Myocyte (in vitro differentiated cells): ENCODE results near the gene SEC22A. TPM values are rescaled to one million over a fixed set of nuclear protein-coding genes. Genes with fewer than 3 reads are reported as not detected.
A peak's percentile ranks its signal among the peaks of the same experiment; 100 is the strongest.
"Not testable (repeated sequence)": the region's sequence is repeated elsewhere in the genome, so short reads cannot be mapped to it uniquely, and the experiment has no call there.

ENCODE experiments used
- DNase-seq: peaks from one replicate; pipeline ENCODE4 v3.0.0-alpha.2; 2012; ENCODE audit warnings: low read depth
- total RNA-seq: library from RNA; depleted of rRNA; stranded (reverse); fragments of >200 nt; gene quantifications from 2 replicates; pipeline ENCODE4 v1.2.3, GENCODE V29; 2014

Gene SEC22A
- total RNA-seq, 1 donor from 2014 or later, result 25.1 TPM

DNA sequence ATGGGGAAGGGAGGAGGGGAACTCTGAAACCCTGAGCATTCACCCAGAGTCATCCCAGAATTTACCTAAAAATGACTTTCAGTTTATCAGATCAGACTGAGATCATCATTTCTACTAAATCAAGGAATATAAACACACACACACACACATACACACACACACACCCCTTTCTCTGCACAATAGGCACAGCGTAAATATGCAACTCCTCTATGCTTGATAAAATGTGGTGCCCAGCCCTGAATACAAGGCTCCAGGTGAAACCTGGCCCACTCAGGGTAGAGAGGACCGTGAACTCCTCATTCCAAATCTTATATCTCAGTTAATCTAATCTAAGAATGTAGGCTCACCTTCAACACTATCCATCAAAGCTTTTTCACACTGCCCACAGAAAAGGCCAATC lies 31.8 kb upstream of the SEC22A start:
- no peak for DNase-seq

- no peak for DNase-seq
These were observed 21.0 kb upstream of the SEC22A start for GRCh38 chr3:123180791-123181190.

DNA sequence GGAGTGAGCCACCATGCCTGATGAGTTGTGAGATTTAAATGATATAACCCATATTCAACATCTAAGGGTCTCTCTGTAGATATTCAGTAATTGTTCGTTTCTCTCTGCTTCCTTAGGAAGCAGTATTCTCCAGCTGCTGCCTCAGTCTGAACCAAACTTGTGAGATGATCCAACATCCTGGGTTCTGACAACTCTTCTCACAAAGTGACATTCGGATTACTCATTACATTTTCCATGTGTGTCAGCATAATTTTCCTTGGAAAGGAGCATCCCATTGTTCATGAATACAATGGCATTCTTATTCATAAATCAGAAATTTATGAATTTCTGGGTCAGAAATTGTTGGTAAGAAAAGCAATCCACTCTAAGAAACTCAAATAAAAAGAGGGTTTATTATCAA lies 15.0 kb upstream of the SEC22A start:
- DNase-seq, result peak; percentile 9

DNA sequence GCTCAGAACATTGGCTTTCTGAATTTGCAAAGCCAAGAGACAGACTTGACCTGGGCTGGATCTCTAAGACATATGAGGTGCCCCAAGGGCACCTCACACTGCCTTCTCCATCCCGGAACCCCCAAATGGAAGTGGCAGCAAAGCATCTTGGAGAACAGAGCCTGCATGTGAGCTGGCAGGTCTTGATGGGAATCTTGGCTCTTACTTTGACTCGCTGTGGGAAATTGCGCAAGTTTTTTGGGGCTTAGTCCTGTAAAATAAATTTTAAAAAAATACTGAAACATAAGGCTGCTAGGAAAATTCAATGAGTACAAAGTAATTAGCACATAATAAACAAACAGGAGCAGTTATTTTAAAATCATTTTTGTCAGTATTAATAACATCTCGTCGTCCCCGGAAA lies 13.7 kb upstream of the SEC22A start:
- no peak for DNase-seq

GRCh38 chr3:123193448-123194101 lies 8.2 kb upstream of the SEC22A start:
- DNase-seq, result no peak

GRCh38 chr3:123194552-123194951 lies 7.2 kb upstream of the SEC22A start:
- peak; percentile 22 for DNase-seq

- DNase-seq, result no peak
These were observed 3.4 kb upstream of the SEC22A start for GRCh38 chr3:123198372-123198771.

DNA sequence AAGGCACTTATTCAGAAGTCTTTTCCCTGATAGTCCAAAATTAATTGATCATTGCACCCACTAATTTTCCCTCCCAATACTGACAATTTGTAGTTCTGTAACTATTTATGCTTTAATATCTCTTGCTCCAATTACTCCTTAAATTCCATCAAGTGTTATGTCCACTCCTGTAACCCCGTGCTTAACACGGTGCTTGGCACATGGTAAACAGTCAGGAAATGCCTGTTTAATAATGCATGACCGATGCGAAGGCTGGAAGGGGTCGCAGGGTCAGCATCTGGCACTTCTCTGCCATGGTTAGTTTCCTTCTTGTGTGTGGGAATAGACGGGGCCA lies 553 bp upstream of the SEC22A start:
- DNase-seq, result no peak

- no peak for DNase-seq
These were observed 708 bp downstream of the SEC22A start for GRCh38 chr3:123202451-123202850.

DNA sequence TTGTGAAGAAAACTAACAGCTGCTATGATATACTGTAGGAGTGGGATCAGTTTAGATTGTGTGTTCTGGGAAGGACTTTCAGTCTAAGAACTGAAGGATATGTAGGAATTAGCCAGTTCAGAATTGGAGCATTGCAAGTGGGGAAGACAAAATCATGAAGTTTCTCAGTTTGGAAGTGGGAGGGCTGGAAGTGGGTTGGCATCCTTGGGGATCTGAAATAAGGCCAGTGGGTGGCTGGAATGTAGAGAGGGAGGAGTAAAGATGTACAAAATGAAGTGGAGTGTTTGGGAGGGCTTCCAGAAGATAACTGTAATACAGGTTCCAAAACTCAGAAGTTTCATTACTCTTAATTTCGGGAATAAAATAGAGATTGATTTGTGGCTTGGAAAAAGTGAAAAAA lies 17.2 kb downstream of the SEC22A start:
- DNase-seq, result no peak

DNA sequence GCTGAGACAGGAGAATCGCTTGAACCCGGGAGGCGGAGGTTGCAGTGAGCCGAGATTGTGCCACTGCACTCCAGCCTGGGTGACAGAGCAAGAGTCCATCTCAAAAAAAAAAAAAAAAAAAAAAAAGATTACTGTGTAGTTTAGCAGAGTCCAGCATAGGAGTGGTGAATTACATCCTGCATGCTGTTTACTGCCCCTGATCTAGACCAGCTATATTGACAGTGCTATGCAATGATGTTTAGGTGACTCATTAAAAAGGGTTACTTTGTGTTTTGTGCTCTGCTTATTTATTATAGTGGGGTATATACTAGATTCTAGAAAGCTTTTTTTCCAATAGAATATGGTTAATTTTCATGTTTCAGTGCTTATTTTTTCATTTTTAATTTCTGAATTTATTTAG lies 19.6 kb downstream of the SEC22A start:
- not testable (repeated sequence) for DNase-seq

- DNase-seq, result no peak
These were observed 23.3 kb downstream of the SEC22A start for GRCh38 chr3:123225016-123225415.

- DNase-seq, result no peak
These were observed 24.8 kb downstream of the SEC22A start for GRCh38 chr3:123226549-123226948.

GRCh38 chr3:123229145-123229544 lies 27.4 kb downstream of the SEC22A start:
- peak; percentile 13 for DNase-seq

DNA sequence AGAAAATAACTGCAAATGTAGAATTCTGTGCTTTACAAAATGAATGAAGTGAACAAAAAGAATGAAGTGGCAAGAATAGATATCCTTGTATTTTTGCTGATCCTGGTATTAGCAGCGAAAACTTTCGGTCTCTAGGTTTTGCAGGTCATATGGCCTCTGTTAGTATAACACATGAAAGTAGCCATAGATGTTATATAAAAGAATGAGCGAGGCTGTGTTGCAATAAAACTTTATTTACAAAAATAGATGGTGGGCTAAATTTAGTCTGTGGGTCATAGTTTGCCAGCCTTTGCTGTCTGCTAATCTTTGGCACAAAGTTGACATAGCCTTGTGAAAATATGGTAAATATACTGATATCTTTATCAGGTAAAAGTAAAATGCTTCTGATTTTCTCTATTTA lies 35.2 kb downstream of the SEC22A start:
- DNase-seq, result no peak

DNA sequence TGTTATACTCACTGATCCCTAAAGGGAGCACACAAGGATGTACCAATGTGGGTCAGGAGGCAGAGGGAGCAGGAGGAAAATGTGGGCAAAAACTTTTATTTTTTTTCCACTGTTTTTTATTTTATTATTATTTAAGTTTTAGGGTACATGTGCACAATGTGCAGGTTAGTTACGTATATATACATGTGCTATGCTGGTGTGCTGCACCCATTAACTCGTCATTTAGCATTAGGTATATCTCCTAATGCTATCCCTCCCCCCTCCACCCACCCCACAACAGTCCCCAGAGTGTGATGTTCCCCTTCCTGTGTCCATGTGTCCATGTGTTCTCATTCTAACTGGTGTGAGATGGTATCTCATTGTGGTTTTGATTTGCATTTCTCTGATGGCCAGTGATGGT lies 37.4 kb downstream of the SEC22A start:
- not testable (repeated sequence) for DNase-seq

DNA sequence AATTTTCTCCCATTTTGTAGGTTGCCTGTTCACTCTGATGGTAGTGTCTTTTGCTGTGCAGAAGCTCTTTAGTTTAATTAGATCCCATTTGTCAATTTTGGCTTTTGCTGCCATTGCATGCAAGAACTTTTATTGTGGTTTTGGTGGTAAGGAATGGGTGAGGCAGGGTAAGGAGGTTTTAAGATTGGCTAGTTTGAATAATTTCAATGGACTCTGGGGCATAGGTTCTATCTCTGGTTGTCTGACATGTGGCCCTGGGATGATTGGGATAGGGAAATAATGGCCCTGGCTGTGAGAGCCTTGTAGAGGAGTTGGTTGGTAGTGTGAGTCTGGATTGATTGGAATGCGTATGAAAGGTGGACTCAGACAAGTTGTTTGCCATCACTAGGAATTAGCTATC lies 38.0 kb downstream of the SEC22A start:
- DNase-seq, result peak; percentile 40

GRCh38 chr3:123244128-123244527 lies 42.4 kb downstream of the SEC22A start:
- DNase-seq, result no peak

DNA sequence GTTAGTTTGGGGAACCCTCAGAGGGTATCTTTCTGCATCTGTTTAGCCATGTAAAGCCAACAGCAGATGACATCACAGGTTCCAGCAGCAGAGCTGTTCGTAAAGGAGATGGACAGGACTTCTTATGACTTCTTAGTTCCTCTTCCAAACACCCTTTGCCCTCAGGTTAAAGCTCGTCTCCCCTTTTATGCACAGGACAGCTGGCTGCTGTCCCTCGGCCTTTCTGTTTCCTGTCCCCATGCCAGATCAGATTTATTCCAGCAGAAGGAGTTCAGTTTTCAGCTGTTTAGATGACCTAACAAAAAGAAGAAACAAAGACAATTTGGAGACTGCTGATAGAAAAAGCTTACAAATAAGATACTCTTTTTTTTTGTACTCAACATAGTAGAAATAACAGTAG lies 45.1 kb downstream of the SEC22A start:
- DNase-seq, result peak; percentile 41

GRCh38 chr3:123256256-123256655 lies 54.5 kb downstream of the SEC22A start:
- DNase-seq, result no peak

- peak; percentile 18 for DNase-seq
These were observed 56.6 kb downstream of the SEC22A start for GRCh38 chr3:123258359-123258758.

GRCh38 chr3:123258811-123259420 lies 57.2 kb downstream of the SEC22A start:
- peak; percentile 60 for DNase-seq

DNA sequence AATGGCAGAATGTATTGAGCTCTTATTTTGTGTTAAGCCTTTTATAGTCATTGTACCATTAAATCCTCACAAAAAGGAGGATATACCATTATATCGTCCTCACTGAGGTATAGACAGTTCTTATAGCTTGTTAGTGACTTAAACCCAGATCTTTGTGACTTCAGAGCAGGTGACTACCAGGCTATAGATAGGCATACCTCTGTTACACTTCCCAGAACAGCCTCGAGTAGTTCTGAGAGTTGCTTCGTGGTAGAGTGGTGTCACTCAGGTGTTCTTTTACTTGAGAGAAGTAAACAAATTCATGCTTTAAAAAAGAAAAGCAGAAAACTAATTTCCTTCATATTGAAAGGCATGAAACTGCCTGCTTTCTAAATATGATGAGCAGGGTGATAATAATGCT lies 59.9 kb downstream of the SEC22A start:
- no peak for DNase-seq
